GM21515 (cell line): ENCODE data around the gene MPV17L.
"Not testable (repeated sequence)": the region's sequence is repeated elsewhere in the genome, so short reads cannot be mapped to it uniquely, and the experiment has no call there.

Source experiments
- ATAC-seq: cut with Tn5 transposase; IDR thresholded peaks from one replicate; pipeline ENCODE4 v1.9.1; 2021; ENCODE audit not compliant: unreplicated experiment

Gene MPV17L

GRCh38 chr16:15395631-15396508 lies at the start of gene MPV17L:
Gene MPV17L, plus strand, starts transcription at chr16:15395754. Its CDS starts 144 bp downstream, at chr16:15395898.
- not testable (repeated sequence) for ATAC-seq

- ATAC-seq, result not testable (repeated sequence)
These were observed 46.8 kb upstream of the MPV17L start for GRCh38 chr16:15348721-15349120.

- not testable (repeated sequence) for ATAC-seq
These were observed 44.3 kb upstream of the MPV17L start for GRCh38 chr16:15351251-15351650.

- not testable (repeated sequence) for ATAC-seq
These were observed 43.8 kb upstream of the MPV17L start for GRCh38 chr16:15351745-15352144.

GRCh38 chr16:15352852-15353251 lies 42.7 kb upstream of the MPV17L start:
- not testable (repeated sequence) for ATAC-seq

GRCh38 chr16:15354846-15355245 lies 40.7 kb upstream of the MPV17L start:
- ATAC-seq, result not testable (repeated sequence)

GRCh38 chr16:15357495-15357894 lies 38.1 kb upstream of the MPV17L start:
- ATAC-seq, result not testable (repeated sequence)

- ATAC-seq, result not testable (repeated sequence)
These were observed 17.4 kb upstream of the MPV17L start, which contains the start of gene NPIPA5 for GRCh38 chr16:15378194-15378593. Gene NPIPA5, minus strand, starts transcription at chr16:15378294. Its CDS starts 0 bp downstream, at chr16:15378294.

GRCh38 chr16:15382810-15383209 lies 12.7 kb upstream of the MPV17L start:
- not testable (repeated sequence) for ATAC-seq

GRCh38 chr16:15388060-15388459 lies 7.5 kb upstream of the MPV17L start:
- ATAC-seq, result not testable (repeated sequence)

GRCh38 chr16:15389916-15390315 lies 5.6 kb upstream of the MPV17L start:
- ATAC-seq, result not testable (repeated sequence)

- not testable (repeated sequence) for ATAC-seq
These were observed 2.5 kb upstream of the MPV17L start for GRCh38 chr16:15393025-15393424.

- ATAC-seq, result not testable (repeated sequence)
These were observed 915 bp downstream of the MPV17L start for GRCh38 chr16:15396509-15396829.

- ATAC-seq, result no peak
These were observed 1.5 kb downstream of the MPV17L start for GRCh38 chr16:15396948-15397594.

- no peak for ATAC-seq
These were observed 3.2 kb downstream of the MPV17L start for GRCh38 chr16:15398618-15399316.

- ATAC-seq, result no peak
These were observed 3.8 kb downstream of the MPV17L start for GRCh38 chr16:15399317-15399716.

GRCh38 chr16:15400314-15400713 lies 4.8 kb downstream of the MPV17L start:
- not testable (repeated sequence) for ATAC-seq

GRCh38 chr16:15401972-15402371 lies 6.4 kb downstream of the MPV17L start:
- ATAC-seq, result no peak

- no peak for ATAC-seq
These were observed 7.9 kb downstream of the MPV17L start for GRCh38 chr16:15403392-15403995.

GRCh38 chr16:15404091-15404490 lies 8.5 kb downstream of the MPV17L start:
- not testable (repeated sequence) for ATAC-seq

- no peak for ATAC-seq
These were observed 9.2 kb downstream of the MPV17L start for GRCh38 chr16:15404792-15405191.
